ENCODE measurements around the gene NPAS3.

DNA sequence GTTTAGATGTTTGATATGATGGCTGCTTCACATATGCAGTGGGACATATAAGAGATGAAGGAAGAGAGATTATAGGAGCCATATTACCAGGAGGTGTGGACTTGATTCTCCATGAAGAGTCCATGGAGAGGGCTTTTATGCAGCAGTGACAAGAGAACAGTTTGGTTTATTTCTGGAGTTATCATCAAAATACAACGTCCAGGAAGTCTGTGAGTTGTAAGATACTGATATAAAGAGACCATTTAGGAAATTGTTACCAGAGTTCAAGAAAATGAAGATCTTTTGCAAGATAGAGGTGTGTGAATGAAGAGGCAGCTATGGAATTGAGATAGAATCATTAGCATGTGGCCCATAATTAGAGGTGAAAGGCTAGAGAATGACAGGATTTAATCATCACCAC is 431.7 kb downstream of the NPAS3 start:
- TF ChIP-seq POLR2AphosphoS2 (conservative IDR thresholded peaks at IDR 0.05; ENCODE audit: low read length) = no peak
- no peak for TF ChIP-seq RAD21 (conservative IDR thresholded peaks at IDR 0.05 in 1 of 2, IDR thresholded peaks at IDR 0.05 in 1 of 2)
- TF ChIP-seq CEBPB (IDR thresholded peaks at IDR 0.05) = no peak
- TF ChIP-seq JUNB (IDR thresholded peaks at IDR 0.05) = no peak
- TF ChIP-seq EP300 (IDR thresholded peaks at IDR 0.05) = no peak
- TF ChIP-seq, protein P1, sequence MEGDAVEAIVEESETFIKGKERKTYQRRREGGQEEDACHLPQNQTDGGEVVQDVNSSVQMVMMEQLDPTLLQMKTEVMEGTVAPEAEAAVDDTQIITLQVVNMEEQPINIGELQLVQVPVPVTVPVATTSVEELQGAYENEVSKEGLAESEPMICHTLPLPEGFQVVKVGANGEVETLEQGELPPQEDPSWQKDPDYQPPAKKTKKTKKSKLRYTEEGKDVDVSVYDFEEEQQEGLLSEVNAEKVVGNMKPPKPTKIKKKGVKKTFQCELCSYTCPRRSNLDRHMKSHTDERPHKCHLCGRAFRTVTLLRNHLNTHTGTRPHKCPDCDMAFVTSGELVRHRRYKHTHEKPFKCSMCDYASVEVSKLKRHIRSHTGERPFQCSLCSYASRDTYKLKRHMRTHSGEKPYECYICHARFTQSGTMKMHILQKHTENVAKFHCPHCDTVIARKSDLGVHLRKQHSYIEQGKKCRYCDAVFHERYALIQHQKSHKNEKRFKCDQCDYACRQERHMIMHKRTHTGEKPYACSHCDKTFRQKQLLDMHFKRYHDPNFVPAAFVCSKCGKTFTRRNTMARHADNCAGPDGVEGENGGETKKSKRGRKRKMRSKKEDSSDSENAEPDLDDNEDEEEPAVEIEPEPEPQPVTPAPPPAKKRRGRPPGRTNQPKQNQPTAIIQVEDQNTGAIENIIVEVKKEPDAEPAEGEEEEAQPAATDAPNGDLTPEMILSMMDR (IDR thresholded peaks at IDR 0.05) = no peak
- no peak for TF ChIP-seq POLR2A (IDR thresholded peaks at IDR 0.05; ENCODE audit: low read length)
- TF ChIP-seq SMC3 (IDR thresholded peaks at IDR 0.05) = no peak
- TF ChIP-seq, protein P2, sequence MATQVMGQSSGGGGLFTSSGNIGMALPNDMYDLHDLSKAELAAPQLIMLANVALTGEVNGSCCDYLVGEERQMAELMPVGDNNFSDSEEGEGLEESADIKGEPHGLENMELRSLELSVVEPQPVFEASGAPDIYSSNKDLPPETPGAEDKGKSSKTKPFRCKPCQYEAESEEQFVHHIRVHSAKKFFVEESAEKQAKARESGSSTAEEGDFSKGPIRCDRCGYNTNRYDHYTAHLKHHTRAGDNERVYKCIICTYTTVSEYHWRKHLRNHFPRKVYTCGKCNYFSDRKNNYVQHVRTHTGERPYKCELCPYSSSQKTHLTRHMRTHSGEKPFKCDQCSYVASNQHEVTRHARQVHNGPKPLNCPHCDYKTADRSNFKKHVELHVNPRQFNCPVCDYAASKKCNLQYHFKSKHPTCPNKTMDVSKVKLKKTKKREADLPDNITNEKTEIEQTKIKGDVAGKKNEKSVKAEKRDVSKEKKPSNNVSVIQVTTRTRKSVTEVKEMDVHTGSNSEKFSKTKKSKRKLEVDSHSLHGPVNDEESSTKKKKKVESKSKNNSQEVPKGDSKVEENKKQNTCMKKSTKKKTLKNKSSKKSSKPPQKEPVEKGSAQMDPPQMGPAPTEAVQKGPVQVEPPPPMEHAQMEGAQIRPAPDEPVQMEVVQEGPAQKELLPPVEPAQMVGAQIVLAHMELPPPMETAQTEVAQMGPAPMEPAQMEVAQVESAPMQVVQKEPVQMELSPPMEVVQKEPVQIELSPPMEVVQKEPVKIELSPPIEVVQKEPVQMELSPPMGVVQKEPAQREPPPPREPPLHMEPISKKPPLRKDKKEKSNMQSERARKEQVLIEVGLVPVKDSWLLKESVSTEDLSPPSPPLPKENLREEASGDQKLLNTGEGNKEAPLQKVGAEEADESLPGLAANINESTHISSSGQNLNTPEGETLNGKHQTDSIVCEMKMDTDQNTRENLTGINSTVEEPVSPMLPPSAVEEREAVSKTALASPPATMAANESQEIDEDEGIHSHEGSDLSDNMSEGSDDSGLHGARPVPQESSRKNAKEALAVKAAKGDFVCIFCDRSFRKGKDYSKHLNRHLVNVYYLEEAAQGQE (IDR thresholded peaks at IDR 0.05) = no peak
- TF ChIP-seq, protein P3, sequence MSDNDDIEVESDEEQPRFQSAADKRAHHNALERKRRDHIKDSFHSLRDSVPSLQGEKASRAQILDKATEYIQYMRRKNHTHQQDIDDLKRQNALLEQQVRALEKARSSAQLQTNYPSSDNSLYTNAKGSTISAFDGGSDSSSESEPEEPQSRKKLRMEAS (IDR thresholded peaks at IDR 0.05) = no peak
- no peak for TF ChIP-seq FOXS1 (CRISPR knock-in tag; IDR thresholded peaks at IDR 0.05)
- no peak for TF ChIP-seq SREBF2 (IDR thresholded peaks at IDR 0.05)

All from A549 (cell line).